PC-9 (cell line): ENCODE measurements around the gene SMIM5.

ENCODE experiments used
- CTCF ChIP-seq: fragments of 200-600 bp; sonication (generic); conservative IDR thresholded peaks from 2 replicates; pipeline ENCODE4 v1.6.1; 2017; ENCODE audit warnings: mixed run types, antibody characterized with exemption, mild to moderate bottlenecking, moderate library complexity
- EZH2 ChIP-seq: fragments of 200-600 bp; sonication (generic); IDR thresholded peaks from 2 replicates; pipeline ENCODE4 v1.8.0; 2017; ENCODE audit warnings: antibody characterized with exemption, low read depth

- TF ChIP-seq CTCF (no peak), EZH2 (no peak)
These were observed 1.7 kb downstream of the SMIM5 start for GRCh38 chr17:75634754-75635609.
